Nephron (organoid): ENCODE results near the gene WNT9B.

Source experiments
- H3K27ac Mint-ChIP-seq, 3 experiments: 2 replicates each; pipeline ENCODE4 v1.8.0; 2020; ENCODE audit warnings: mixed read lengths in 3 of 3, mild to moderate bottlenecking in 2 of 3, moderate library complexity in 1 of 3
- H3K27me3 Mint-ChIP-seq: 2 replicates; pipeline ENCODE4 v1.8.0; 2021; ENCODE audit warnings: low read depth, mild to moderate bottlenecking, moderate library complexity, mixed read lengths
- H3K36me3 Mint-ChIP-seq: 2 replicates; pipeline ENCODE4 v1.8.0; 2020; ENCODE audit warnings: low read depth, mixed read lengths
- H3K4me1 Mint-ChIP-seq: 2 replicates; pipeline ENCODE4 v1.8.0; 2020; ENCODE audit warnings: mixed read lengths
- H3K4me3 Mint-ChIP-seq, 3 experiments: 2 replicates each; pipeline ENCODE4 v1.8.0; 2020; ENCODE audit warnings: mild to moderate bottlenecking in 3 of 3, mixed read lengths in 3 of 3, moderate library complexity in 2 of 3
- H3K9me3 Mint-ChIP-seq: 2 replicates; pipeline ENCODE4 v1.8.0; 2020; ENCODE audit warnings: mixed read lengths
- CTCF ChIP-seq, 3 experiments: fragments of 200-600 bp; sonication (generic); IDR thresholded peaks; one replicate each; pipeline ENCODE4 v1.5.0; 2021; ENCODE audit warnings: antibody characterized with exemption in 3 of 3; ENCODE audit not compliant: unreplicated experiment in 3 of 3

WNT9B gene

GRCh38 chr17:46882666-46883065 is 31.3 kb downstream of the WNT9B start:
- H3K9me3 Mint-ChIP-seq: no peaks in the 10 kb centered on the region
- peaks cover 20% of the 10 kb centered on the region for H3K4me1 Mint-ChIP-seq
- no peak for TF ChIP-seq CTCF (IDR thresholded peaks at IDR 0.05; ENCODE audit: unreplicated experiment in 3 of 3)
- H3K36me3 Mint-ChIP-seq: no peaks in the 10 kb centered on the region
- H3K27me3 Mint-ChIP-seq: peaks cover 19% of the 10 kb centered on the region
- no peak overlapping the region for H3K27ac Mint-ChIP-seq
- H3K4me3 Mint-ChIP-seq: no peak overlapping the region

GRCh38 chr17:46883871-46884520 is 32.6 kb downstream of the WNT9B start:
- H3K4me3 Mint-ChIP-seq: no peak overlapping the region
- peaks cover 25% of the 10 kb centered on the region for H3K4me1 Mint-ChIP-seq
- TF ChIP-seq CTCF (IDR thresholded peaks at IDR 0.05; ENCODE audit: unreplicated experiment in 3 of 3): no peak
- peaks cover 21% of the 10 kb centered on the region for H3K27me3 Mint-ChIP-seq
- no peaks in the 10 kb centered on the region for H3K9me3 Mint-ChIP-seq
- no peaks in the 10 kb centered on the region for H3K36me3 Mint-ChIP-seq
- H3K27ac Mint-ChIP-seq: peak overlapping the region in 1 of 3 experiments; percentile 37

GRCh38 chr17:46884552-46884951 is 33.2 kb downstream of the WNT9B start:
- TF ChIP-seq CTCF (IDR thresholded peaks at IDR 0.05; ENCODE audit: unreplicated experiment in 3 of 3): no peak
- Mint-ChIP-seq H3K36me3 (no peaks in the 10 kb centered on the region), H3K9me3 (no peaks in the 10 kb centered on the region), H3K27ac (no peak overlapping the region), H3K27me3 (peaks cover 25% of the 10 kb centered on the region), H3K4me3 (no peak overlapping the region), H3K4me1 (peaks cover 25% of the 10 kb centered on the region)

GRCh38 chr17:46885415-46886309 is 34.3 kb downstream of the WNT9B start:
- peaks cover 25% of the 10 kb centered on the region for H3K4me1 Mint-ChIP-seq
- no peak overlapping the region for H3K4me3 Mint-ChIP-seq
- no peak overlapping the region for H3K27ac Mint-ChIP-seq
- H3K36me3 Mint-ChIP-seq: no peaks in the 10 kb centered on the region
- no peak for TF ChIP-seq CTCF (IDR thresholded peaks at IDR 0.05; ENCODE audit: unreplicated experiment in 3 of 3)
- H3K27me3 Mint-ChIP-seq: peaks cover 27% of the 10 kb centered on the region
- no peaks in the 10 kb centered on the region for H3K9me3 Mint-ChIP-seq

GRCh38 chr17:46886310-46886663 is 34.9 kb downstream of the WNT9B start:
- no peaks in the 10 kb centered on the region for H3K36me3 Mint-ChIP-seq
- no peak for TF ChIP-seq CTCF (IDR thresholded peaks at IDR 0.05; ENCODE audit: unreplicated experiment in 3 of 3)
- peaks cover 25% of the 10 kb centered on the region for H3K4me1 Mint-ChIP-seq
- H3K27me3 Mint-ChIP-seq: peaks cover 27% of the 10 kb centered on the region
- H3K4me3 Mint-ChIP-seq: no peak overlapping the region
- no peak overlapping the region for H3K27ac Mint-ChIP-seq
- no peaks in the 10 kb centered on the region for H3K9me3 Mint-ChIP-seq
